HepG2 (cell line): ENCODE measurements around the gene CUEDC2. TPM values are rescaled to one million over a fixed set of nuclear protein-coding genes. Genes with fewer than 3 reads are reported as not detected.

Source experiments
- ASH2L ChIP-seq: fragments of 300-600, 200-600 bp; sonication (generic); IDR thresholded peaks from 2 replicates; pipeline ENCODE4 v1.7.0; 2017; ENCODE audit warnings: low read depth, mild to moderate bottlenecking, moderate library complexity, mixed read lengths, low read length; ENCODE audit not compliant: insufficient read length
- BATF2 ChIP-seq: sonication (generic); formaldehyde crosslinking; IDR thresholded peaks from 2 replicates; pipeline ENCODE4 v1.8.0; 2022; ENCODE audit warnings: mild to moderate bottlenecking, missing genetic modification reagents, moderate library complexity
- ESRRA ChIP-seq: sonication (generic); formaldehyde crosslinking; IDR thresholded peaks from 2 replicates; pipeline ENCODE4 v1.5.1; 2020; ENCODE audit warnings: mild to moderate bottlenecking, low read depth, missing genetic modification reagents
- EZH2 ChIP-seq: conservative IDR thresholded peaks from 2 replicates; pipeline ENCODE4 v1.6.1; 2012; ENCODE audit warnings: mild to moderate bottlenecking, low read depth, low read length, moderate library complexity
- GATAD1 ChIP-seq: IDR thresholded peaks from 2 replicates; pipeline ENCODE4 v1.6.1; 2016; ENCODE audit warnings: missing genetic modification reagents, missing compliant biosample characterization
- HIC2 ChIP-seq: sonication (generic); formaldehyde crosslinking; IDR thresholded peaks from 2 replicates; pipeline ENCODE4 v1.9.0; 2022; ENCODE audit warnings: low read depth, missing genetic modification reagents
- HMG20A ChIP-seq: IDR thresholded peaks from 2 replicates; pipeline ENCODE4 v1.6.1; 2016; ENCODE audit warnings: borderline replicate concordance
- KDM4B ChIP-seq: sonication (generic); formaldehyde crosslinking; IDR thresholded peaks from 2 replicates; pipeline ENCODE4 v1.4.0; 2020; ENCODE audit warnings: missing genetic modification reagents
- NR2C2 ChIP-seq: sonication (generic); formaldehyde crosslinking; IDR thresholded peaks from 2 replicates; pipeline ENCODE4 v1.4.0; 2020; ENCODE audit warnings: missing genetic modification reagents, mild to moderate bottlenecking, moderate library complexity, borderline replicate concordance
- SMARCC2 ChIP-seq: fragments of 450-650 bp; IDR thresholded peaks from 2 replicates; pipeline ENCODE4 v1.6.1; 2017; ENCODE audit warnings: antibody characterized with exemption, mild to moderate bottlenecking
- ZFX ChIP-seq: sonication (generic); formaldehyde crosslinking; IDR thresholded peaks from 2 replicates; pipeline ENCODE4 v1.4.0; 2020; ENCODE audit warnings: mild to moderate bottlenecking, low read depth, missing genetic modification reagents, moderate library complexity
- ZNF121 ChIP-seq: sonication (generic); formaldehyde crosslinking; IDR thresholded peaks from 2 replicates; pipeline ENCODE4 v1.5.0; 2020; ENCODE audit warnings: mild to moderate bottlenecking, missing genetic modification reagents
- ZNF160 ChIP-seq: sonication (generic); formaldehyde crosslinking; IDR thresholded peaks from 2 replicates; pipeline ENCODE4 v1.8.0; 2022; ENCODE audit warnings: mild to moderate bottlenecking, inconsistent platforms, missing genetic modification reagents
- ZNF430 ChIP-seq: sonication (generic); formaldehyde crosslinking; IDR thresholded peaks from 2 replicates; pipeline ENCODE4 v1.9.0; 2021; ENCODE audit warnings: mild to moderate bottlenecking, missing genetic modification reagents
- ZNF484 ChIP-seq: sonication (generic); formaldehyde crosslinking; IDR thresholded peaks from 2 replicates; pipeline ENCODE4 v1.5.1; 2020; ENCODE audit warnings: mild to moderate bottlenecking, low read depth, missing genetic modification reagents, borderline replicate concordance
- ZNF564 ChIP-seq: sonication (generic); formaldehyde crosslinking; IDR thresholded peaks from 2 replicates; pipeline ENCODE4 v1.8.1; 2023; ENCODE audit warnings: mild to moderate bottlenecking, missing genetic modification reagents
- ZNF691 ChIP-seq: sonication (generic); formaldehyde crosslinking; IDR thresholded peaks from 2 replicates; pipeline ENCODE4 v1.4.0; 2020; ENCODE audit warnings: missing genetic modification reagents, low read depth, mild to moderate bottlenecking, borderline replicate concordance
- ZSCAN12 ChIP-seq: sonication (generic); formaldehyde crosslinking; IDR thresholded peaks from 2 replicates; pipeline ENCODE4 v1.9.0; 2021; ENCODE audit warnings: mild to moderate bottlenecking, missing genetic modification reagents
- polyA plus RNA-seq, 8 experiments: library from polyadenylated mRNA; depleted of rRNA in 3 of 8; stranded (reverse) in 7 of 8; unstranded in 1 of 8; fragments of >200 nt; fragmentation: Illumina TruSeq in 4 of 8; extraction: Trizol in 4 of 8; gene quantifications; 2 replicates each; pipeline versions ENCODE4 v1.2.1 to v1.2.3, GENCODE V29; 2011 to 2016; ENCODE audit warnings: low read depth in 4 of 8, missing spikeins in 1 of 8, mixed read lengths in 1 of 8; ENCODE audit not compliant: insufficient read depth in 1 of 8
- total RNA-seq, 5 experiments: library from RNA; depleted of rRNA; stranded (reverse); fragments of >200 nt; fragmentation: Illumina TruSeq; extraction: Trizol; gene quantifications; 2 replicates each; pipeline ENCODE4 v1.2.3, GENCODE V29; 2016; ENCODE audit warnings: low read depth in 1 of 5
- TF ChIP-seq, protein P1 (sequence below): sonication (generic); formaldehyde crosslinking; IDR thresholded peaks from 2 replicates; pipeline ENCODE4 v1.4.0; 2020; ENCODE audit warnings: missing genetic modification reagents
- TF ChIP-seq, protein P2 (sequence below): sonication (generic); formaldehyde crosslinking; IDR thresholded peaks from 2 replicates; pipeline ENCODE4 v1.4.0; 2020; ENCODE audit warnings: missing genetic modification reagents
- TF ChIP-seq, protein P3 (sequence below): sonication (generic); formaldehyde crosslinking; conservative IDR thresholded peaks from 2 replicates; pipeline ENCODE4 v1.8.0; 2022; ENCODE audit warnings: mild to moderate bottlenecking, moderate library complexity, missing genetic modification reagents

CUEDC2 gene
- total and polyA plus RNA-seq, 2 of the 13 experiments (the other 11 are each of a cell fraction or from before 2014, with no cell fraction given) = 13.1 to 18.4 TPM

- TF ChIP-seq BATF2 (CRISPR knock-in tag) (peak; percentile 71; the same call in 1 of the 2 replicates), ZFX (CRISPR knock-in tag) (peak; percentile 97), ZNF121 (CRISPR knock-in tag) (peak; percentile 60), ZNF564 (CRISPR knock-in tag) (peak; percentile 77), NR2C2 (peak; percentile 51; the same call in 1 of the 2 replicates), ZNF484 (CRISPR knock-in tag) (no peak), SMARCC2 (no peak), EZH2 (no peak), HMG20A (CRISPR knock-in tag) (peak; percentile 44; the same call in 1 of the 2 replicates), ZNF430 (CRISPR knock-in tag) (peak; percentile 25; the same call in 1 of the 2 replicates), ZNF160 (CRISPR knock-in tag) (peak; percentile 95), KDM4B (CRISPR knock-in tag) (peak; percentile 16; the same call in 1 of the 2 replicates), ZNF691 (CRISPR knock-in tag) (peak; percentile 88; the same call in 1 of the 2 replicates), GATAD1 (CRISPR knock-in tag) (peak; percentile 84), ESRRA (CRISPR knock-in tag) (peak; percentile 54; the same call in 1 of the 2 replicates), HIC2 (CRISPR knock-in tag) (peak; percentile 81), ZSCAN12 (CRISPR knock-in tag) (no peak), ASH2L (peak; percentile 38)
- TF ChIP-seq, protein P1, sequence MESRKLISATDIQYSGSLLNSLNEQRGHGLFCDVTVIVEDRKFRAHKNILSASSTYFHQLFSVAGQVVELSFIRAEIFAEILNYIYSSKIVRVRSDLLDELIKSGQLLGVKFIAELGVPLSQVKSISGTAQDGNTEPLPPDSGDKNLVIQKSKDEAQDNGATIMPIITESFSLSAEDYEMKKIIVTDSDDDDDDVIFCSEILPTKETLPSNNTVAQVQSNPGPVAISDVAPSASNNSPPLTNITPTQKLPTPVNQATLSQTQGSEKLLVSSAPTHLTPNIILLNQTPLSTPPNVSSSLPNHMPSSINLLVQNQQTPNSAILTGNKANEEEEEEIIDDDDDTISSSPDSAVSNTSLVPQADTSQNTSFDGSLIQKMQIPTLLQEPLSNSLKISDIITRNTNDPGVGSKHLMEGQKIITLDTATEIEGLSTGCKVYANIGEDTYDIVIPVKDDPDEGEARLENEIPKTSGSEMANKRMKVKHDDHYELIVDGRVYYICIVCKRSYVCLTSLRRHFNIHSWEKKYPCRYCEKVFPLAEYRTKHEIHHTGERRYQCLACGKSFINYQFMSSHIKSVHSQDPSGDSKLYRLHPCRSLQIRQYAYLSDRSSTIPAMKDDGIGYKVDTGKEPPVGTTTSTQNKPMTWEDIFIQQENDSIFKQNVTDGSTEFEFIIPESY (CRISPR knock-in tag) = peak; percentile 76; the same call in 1 of the 2 replicates
- TF ChIP-seq, protein P2, sequence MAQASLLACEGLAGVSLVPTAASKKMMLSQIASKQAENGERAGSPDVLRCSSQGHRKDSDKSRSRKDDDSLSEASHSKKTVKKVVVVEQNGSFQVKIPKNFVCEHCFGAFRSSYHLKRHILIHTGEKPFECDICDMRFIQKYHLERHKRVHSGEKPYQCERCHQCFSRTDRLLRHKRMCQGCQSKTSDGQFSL (CRISPR knock-in tag) = 0 out of 2 replicates have a peak, but pooled peaks have one; percentile 32
- TF ChIP-seq, protein P3, sequence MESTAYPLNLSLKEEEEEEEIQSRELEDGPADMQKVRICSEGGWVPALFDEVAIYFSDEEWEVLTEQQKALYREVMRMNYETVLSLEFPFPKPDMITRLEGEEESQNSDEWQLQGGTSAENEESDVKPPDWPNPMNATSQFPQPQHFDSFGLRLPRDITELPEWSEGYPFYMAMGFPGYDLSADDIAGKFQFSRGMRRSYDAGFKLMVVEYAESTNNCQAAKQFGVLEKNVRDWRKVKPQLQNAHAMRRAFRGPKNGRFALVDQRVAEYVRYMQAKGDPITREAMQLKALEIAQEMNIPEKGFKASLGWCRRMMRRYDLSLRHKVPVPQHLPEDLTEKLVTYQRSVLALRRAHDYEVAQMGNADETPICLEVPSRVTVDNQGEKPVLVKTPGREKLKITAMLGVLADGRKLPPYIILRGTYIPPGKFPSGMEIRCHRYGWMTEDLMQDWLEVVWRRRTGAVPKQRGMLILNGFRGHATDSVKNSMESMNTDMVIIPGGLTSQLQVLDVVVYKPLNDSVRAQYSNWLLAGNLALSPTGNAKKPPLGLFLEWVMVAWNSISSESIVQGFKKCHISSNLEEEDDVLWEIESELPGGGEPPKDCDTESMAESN (CRISPR knock-in tag) = peak; percentile 90
Observed at GRCh38 chr10:102399217-102400021, 33.0 kb downstream of the CUEDC2 start (continued).
